Heart right ventricle (tissue), 16 donors: Measurements from ENCODE around the gene C17orf114.

Experiments used
- ATAC-seq, 8 donors: fragments of 200-7000 bp; cut with Tn5 transposase; one replicate each; pipeline ENCODE4 v1.9.1; 2020; ENCODE audit warnings: mild to moderate bottlenecking in 8 of 8, moderate library complexity in 8 of 8, moderate number of reproducible peaks in 1 of 8
- DNase-seq, 2 donors: peaks; one replicate each; pipeline ENCODE4 v3.0.0-alpha.2; 2020
- H3K27ac ChIP-seq, 10 donors: fragments of 200-600 bp; sonication (generic) in 2 of 10; one replicate each; pipeline versions ENCODE4 v1.5.0 to v1.8.0; 2020 to 2022; ENCODE audit warnings: mild to moderate bottlenecking in 3 of 10
- H3K27me3 ChIP-seq, 7 donors: fragments of 200-600 bp; one replicate each; pipeline ENCODE4 v1.8.0; 2021 to 2022; ENCODE audit warnings: mild to moderate bottlenecking in 2 of 7
- H3K36me3 ChIP-seq, 9 donors: fragments of 200-600 bp; sonication (generic) in 1 of 9; one replicate each; pipeline versions ENCODE4 v1.5.0 to v1.8.0; 2020 to 2022; ENCODE audit warnings: mild to moderate bottlenecking in 2 of 9
- H3K4me1 ChIP-seq, 9 donors: fragments of 200-600 bp; sonication (generic) in 1 of 9; one replicate each; pipeline versions ENCODE4 v1.5.0 to v1.8.0; 2020 to 2022; ENCODE audit warnings: mild to moderate bottlenecking in 4 of 9
- H3K4me3 ChIP-seq, 10 donors: fragments of 200-600 bp; sonication (generic) in 2 of 10; one replicate each; pipeline versions ENCODE4 v1.5.0 to v1.8.0; 2020 to 2022; ENCODE audit warnings: mild to moderate bottlenecking in 7 of 10, moderate library complexity in 2 of 10
- H3K9me3 ChIP-seq, 11 donors: fragments of 200-600 bp in 10 of 11; sonication (generic) in 2 of 11; one replicate each; pipeline versions ENCODE4 v1.5.0 to v1.8.0; 2013 to 2022; ENCODE audit warnings: mild to moderate bottlenecking in 2 of 11, control low read depth in 1 of 11, moderate library complexity in 1 of 11
- WGBS, 2 donors: extraction: QIAGEN DNeasy Blood & Tissue Kit; methylation state at CpG; one replicate each; pipeline ENCODE4 v1.1.7; 2013; ENCODE audit warnings: inconsistent platforms in 1 of 2; 5-methylcytosine and 5-hydroxymethylcytosine counted together
- intact Hi-C, 10 donors: fragments of 100-400 bp; cut with DNase I; formaldehyde crosslinking; loops; one replicate each; pipeline versions ENCODE4 v1.11.1 to v1.14.2; 2022
- TF ChIP-seq, protein P1 (sequence below), 9 donors: fragments of 200-600 bp; sonication (generic) in 2 of 9; IDR thresholded peaks; one replicate each; pipeline versions ENCODE4 v1.5.0 to v1.8.0; 2021 to 2022; ENCODE audit warnings: antibody characterized with exemption in 9 of 9, mild to moderate bottlenecking in 5 of 9, moderate library complexity in 1 of 9
- donor health status: Arrhythmogenic right ventricular cardiomyopathy.
- donor health status: ischemic (EF 13 %, LVEDD 7.1; RV severe dilation, severe dysfunction).
- donor health status: healthy with polysubstance abuse.
- donor health status: DM: no; HTN: yes; CAD: no.
- donor health status: DM: no; HTN: no; CAD: no.
- donor health status: ischemic (EF 25% LVEDD 6.9; RV normal size, moderate dysfunction).
- donor health status: ischemic (EF 25% LVEDD 5.7; RV mildly dilated, moderate dysfunction).
- donor health status: healthy.
- donor health status: DM: yes; HTN: yes; CAD: no.
- donor health status: Ischemic cardiomyopathy.
- donor health status: ischemic (EF 35%, LVEDD 5.7; RV mildly dilated, moderate dysfunction).
- donor health status: nonischemic (EF 11% LVEDD 7.7; RV severe dilation, severe dysfunction).
- donor health status: DM: yes; HTN: yes; CAD: no.
- donor health status: PGD.
- donor health status: ischemic (EF 29% LVEDD 5.4; RV normal size, mild dysfunction).
- donor health status: nonischemic (EF 23%, LVEDD 6.1; RV moderate dilation, normal function).

The C17orf114 gene

DNA sequence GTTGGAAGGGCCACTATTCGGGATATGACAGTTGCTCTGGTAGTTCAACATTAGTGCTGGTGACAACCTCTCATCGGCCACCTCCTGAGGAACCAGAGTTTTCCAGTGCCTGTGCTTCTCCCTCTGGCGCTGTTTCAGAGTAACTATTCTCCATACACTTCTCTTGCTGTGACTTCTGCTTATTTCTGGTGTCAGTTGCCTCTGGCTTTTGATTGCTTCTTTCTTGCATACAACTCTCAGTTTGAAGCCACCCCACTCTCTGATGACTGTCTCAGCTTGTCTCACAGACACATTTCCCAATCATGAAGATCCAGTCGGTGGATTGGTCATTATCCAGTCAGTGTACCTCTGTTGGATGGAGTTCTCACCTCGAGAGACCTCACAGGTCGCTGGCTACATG is 33.8 kb downstream of the C17orf114 start:
- Histone ChIP-seq H3K4me1 (peaks cover 0 to 45% (median 0%) of the 10 kb centered on the region in 9 donors), H3K4me3 (no peak overlapping the region), H3K27ac (peak overlapping the region in 4 of 10 donors; percentile 7 to 89 (median 19)), H3K27me3 (peaks cover 0 to 19% (median 3%) of the 10 kb centered on the region in 7 donors), H3K36me3 (no peaks in the 10 kb centered on the region), H3K9me3 (no peaks in the 10 kb centered on the region)
- intact Hi-C loops, result no loop called here
- TF ChIP-seq, protein P1, sequence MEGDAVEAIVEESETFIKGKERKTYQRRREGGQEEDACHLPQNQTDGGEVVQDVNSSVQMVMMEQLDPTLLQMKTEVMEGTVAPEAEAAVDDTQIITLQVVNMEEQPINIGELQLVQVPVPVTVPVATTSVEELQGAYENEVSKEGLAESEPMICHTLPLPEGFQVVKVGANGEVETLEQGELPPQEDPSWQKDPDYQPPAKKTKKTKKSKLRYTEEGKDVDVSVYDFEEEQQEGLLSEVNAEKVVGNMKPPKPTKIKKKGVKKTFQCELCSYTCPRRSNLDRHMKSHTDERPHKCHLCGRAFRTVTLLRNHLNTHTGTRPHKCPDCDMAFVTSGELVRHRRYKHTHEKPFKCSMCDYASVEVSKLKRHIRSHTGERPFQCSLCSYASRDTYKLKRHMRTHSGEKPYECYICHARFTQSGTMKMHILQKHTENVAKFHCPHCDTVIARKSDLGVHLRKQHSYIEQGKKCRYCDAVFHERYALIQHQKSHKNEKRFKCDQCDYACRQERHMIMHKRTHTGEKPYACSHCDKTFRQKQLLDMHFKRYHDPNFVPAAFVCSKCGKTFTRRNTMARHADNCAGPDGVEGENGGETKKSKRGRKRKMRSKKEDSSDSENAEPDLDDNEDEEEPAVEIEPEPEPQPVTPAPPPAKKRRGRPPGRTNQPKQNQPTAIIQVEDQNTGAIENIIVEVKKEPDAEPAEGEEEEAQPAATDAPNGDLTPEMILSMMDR (IDR thresholded peaks at IDR 0.05), result no peak
- DNase-seq, result no peak
- 81 to 85% methylated on average over 6 of the region's 6 CpGs for WGBS, 2 donors
- ATAC-seq, result peak in 1 of 8 donors; percentile 19

DNA sequence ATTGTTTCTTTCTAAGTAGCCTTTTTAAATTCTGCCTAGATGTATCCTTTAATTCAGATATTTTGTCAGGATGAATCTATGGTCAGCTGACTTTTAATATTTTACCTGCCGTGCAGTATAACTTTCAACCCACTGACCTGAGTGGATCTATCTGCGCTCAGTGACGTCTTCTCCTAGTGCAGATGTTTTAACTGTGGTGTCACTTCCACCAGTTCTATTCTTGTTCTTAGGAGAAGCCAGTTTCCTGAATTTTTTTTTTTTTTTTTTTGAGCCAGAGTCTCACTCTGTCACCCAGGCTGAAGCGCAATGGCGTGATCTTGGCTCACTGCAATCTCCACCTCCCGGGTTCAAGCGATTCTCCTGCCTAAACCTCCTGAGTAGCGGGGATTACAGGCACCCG is 35.4 kb downstream of the C17orf114 start:
- Histone ChIP-seq H3K4me1 (peaks cover 0 to 45% (median 0%) of the 10 kb centered on the region in 9 donors), H3K4me3 (no peak overlapping the region), H3K27me3 (peaks cover 0 to 4% (median 0%) of the 10 kb centered on the region in 7 donors), H3K36me3 (no peaks in the 10 kb centered on the region), H3K9me3 (no peaks in the 10 kb centered on the region), H3K27ac (peak overlapping the region in 3 of 10 donors; percentile 52 to 89 (median 58))
- intact Hi-C loops, result no loop called here
- TF ChIP-seq, protein P1 (IDR thresholded peaks at IDR 0.05), result no peak
- peak in 6 of 8 donors; percentile 41 to 75 (median 68) for ATAC-seq
- 69 to 70% methylated on average over 9 of the region's 9 CpGs for WGBS, 2 donors
- DNase-seq, result no peak

DNA sequence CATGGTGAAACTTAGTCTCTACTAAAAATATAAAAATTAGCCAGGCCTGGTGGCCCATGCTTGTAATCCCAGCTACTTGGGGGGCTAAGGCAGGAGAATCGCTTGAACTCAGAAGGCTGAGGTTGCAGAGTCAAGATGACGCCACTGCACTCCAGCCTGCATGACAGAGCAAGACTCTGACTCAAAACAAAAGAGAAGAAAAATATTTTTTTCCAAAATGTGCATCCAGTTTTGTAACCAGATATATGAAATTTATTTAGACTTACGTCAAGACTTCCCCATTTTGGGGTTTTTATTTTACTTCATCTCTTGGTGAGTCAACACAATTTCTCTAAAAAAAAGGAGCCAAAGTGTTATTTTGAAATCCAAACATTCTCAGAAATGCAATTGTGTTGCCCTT is 35.9 kb downstream of the C17orf114 start:
- Histone ChIP-seq H3K9me3 (no peaks in the 10 kb centered on the region), H3K27me3 (peaks cover 0 to 3% (median 0%) of the 10 kb centered on the region in 7 donors), H3K27ac (peak overlapping the region in 5 of 10 donors; percentile 31 to 89 (median 58)), H3K4me3 (no peak overlapping the region), H3K4me1 (peaks cover 0 to 40% (median 0%) of the 10 kb centered on the region in 9 donors), H3K36me3 (no peaks in the 10 kb centered on the region)
- no peak for DNase-seq
- ATAC-seq, result peak in 7 of 8 donors; percentile 26 to 73 (median 38)
- TF ChIP-seq, protein P1 (IDR thresholded peaks at IDR 0.05), result no peak
- intact Hi-C loops, result no loop called here
- 81 to 90% methylated on average over 3 of the region's 3 CpGs for WGBS, 2 donors

DNA sequence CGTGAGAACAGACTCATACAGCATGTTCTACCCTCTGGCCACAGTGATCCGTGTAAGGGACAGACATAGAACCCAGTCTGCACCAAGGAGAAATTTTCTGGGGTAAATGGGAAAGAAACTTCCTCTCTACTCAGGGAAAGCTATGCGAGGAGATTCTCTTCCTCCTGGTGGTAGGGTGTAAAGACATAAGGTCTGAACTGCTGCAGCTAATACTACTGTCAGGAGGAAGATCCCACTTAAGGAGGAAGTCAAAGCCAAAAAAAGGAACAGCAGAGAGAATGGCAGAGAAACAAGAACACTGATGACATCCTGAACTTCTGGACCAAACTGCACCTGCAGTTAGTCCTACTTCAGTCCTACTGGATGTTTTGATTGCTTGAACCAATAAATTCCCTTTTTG is 37.5 kb downstream of the C17orf114 start:
- Histone ChIP-seq H3K36me3 (no peaks in the 10 kb centered on the region), H3K4me1 (peaks cover 0 to 33% (median 0%) of the 10 kb centered on the region in 9 donors), H3K27me3 (peaks cover 0 to 10% (median 0%) of the 10 kb centered on the region in 7 donors), H3K9me3 (no peaks in the 10 kb centered on the region), H3K4me3 (no peak overlapping the region), H3K27ac (peak overlapping the region in 4 of 10 donors; percentile 30 to 89 (median 48))
- WGBS, 2 donors, result 73 to 77% methylated on average over 3 of the region's 3 CpGs
- no peak for DNase-seq
- ATAC-seq, result peak in 6 of 8 donors; percentile 26 to 70 (median 58)
- TF ChIP-seq, protein P1 (IDR thresholded peaks at IDR 0.05), result no peak
- intact Hi-C loops, result no loop called here
